ENCODE results near the gene KDM4F.

The KDM4F gene

DNA sequence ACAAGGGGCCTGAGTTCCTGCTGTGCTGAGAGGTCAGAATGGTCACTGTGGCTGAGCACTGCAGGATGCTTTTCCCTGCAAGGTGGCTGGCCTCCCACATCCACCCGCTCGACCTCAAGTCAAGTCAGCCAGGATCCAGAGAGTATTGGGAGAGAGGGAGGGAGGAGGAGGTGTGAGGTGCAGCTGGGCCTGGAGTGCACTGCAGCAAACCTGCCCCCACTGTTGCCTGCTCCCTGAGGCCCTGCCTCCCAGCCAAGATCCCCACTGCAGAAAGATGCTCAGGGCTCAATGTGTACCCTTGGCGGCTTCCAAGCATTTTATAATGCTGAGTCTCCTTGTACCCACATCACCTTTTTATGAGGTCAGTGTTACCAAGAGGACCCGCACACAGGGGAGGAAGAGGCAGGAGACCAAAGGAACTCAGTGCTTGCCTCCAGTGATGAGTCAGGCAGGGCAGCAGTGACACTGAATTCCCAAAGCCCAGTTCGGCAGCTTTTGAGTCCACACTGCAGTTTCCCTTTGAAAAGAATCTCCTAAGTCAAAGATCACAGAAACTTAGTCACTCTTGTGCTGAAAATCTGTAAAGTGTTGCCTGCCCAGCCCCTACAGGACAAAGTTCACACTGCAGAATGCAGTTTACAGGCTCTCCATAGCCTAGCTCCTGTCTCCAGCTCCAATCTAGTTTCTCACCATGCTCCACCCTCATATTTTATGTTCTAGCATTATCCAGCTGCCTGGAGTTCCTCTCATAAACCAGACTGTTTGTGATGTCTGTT lies 43.5 kb downstream of the KDM4F start:
- no peak for FAIRE-seq

DNA sequence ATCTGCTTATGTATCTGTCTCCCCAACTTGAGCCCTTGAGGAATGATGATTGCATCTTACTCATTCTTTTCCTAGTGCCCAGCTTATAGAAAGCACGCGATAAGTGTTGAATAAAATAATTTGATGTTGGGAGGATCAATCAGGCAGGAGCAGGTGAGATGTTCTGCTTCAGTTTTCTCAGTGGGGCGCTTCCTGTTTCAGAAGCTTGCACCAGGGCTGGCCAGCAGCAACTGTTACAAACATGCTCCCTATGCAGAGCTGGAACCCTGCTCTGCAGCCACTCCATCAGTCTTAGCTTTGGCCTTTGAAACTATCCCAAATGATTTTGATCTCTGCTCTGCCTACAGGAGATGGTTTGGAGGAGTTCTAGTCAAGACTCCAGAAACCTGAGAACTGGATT lies 44.3 kb downstream of the KDM4F start:
- no peak for FAIRE-seq

DNA sequence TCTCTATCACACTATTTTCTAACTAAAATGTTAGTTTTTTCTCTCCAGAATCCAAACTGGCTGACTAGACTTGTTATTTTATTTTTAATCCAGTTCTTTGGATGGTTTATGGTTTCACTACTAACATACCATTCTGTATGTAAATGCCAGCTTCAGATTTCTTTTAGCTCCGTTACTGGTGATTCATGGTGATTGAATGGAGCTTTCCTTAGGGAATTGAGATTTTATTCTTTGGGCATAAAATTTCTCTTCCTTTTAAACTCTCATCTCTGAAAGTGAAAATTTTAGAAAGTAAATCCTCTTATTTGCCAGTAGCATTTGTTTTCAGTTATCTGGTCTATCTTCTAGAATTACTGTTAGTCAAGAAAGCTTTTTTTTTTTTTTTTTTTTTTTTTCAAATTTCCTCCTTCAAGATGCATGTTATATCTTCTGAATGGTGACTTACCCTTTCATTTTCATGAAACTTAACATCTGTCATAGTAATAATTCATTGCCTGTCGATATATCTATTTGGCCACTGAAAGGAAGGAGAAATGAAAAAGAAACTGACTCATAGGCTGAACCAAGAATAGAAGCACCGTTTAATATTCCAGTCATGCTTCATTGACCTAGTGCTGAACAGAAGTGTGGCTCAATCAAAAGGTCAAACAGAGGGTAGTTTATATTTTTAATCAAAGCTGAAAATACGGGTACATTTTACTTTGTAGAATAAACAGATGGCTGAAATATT lies 46.8 kb downstream of the KDM4F start:
- FAIRE-seq, result no peak

GRCh38 chr11:95097209-95097608 lies 48.0 kb downstream of the KDM4F start:
- no peak for FAIRE-seq

- no peak for FAIRE-seq
Observed at GRCh38 chr11:95098826-95099225, 49.6 kb downstream of the KDM4F start.

DNA sequence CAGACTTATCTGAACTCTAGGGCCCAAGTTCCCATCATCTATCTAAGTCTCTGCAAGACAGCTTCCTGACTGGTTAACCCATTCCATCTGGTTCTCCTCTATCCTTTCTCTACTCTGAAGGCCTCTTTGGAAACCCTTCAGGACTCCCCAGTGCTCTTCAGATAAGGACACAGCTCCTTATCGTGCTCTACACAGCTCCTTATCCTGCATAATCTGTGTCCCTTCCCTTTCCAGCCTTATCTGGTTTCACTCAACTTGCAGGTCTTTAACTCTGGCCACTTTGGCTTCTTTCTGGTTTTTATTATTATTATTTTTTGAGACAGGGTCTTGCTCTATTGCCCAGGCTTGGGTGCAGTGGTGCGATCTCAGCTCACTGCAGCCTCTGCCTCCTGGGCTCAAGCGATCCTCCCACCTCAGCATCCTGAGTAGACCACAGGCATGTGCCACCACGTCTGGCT lies 51.0 kb downstream of the KDM4F start:
- no peak for FAIRE-seq
